ENCODE data around the gene UHMK1.

UHMK1 gene

GRCh38 chr1:162498496-162498810 lies 835 bp downstream of the UHMK1 start:
- TF ChIP-seq GATA2 (IDR thresholded peaks at IDR 0.05; ENCODE audit: low read depth, low read length): no peak
- no peak for TF ChIP-seq GATA3 (IDR thresholded peaks at IDR 0.05; ENCODE audit: low read depth, low read length)

GRCh38 chr1:162500805-162501204 lies 3.2 kb downstream of the UHMK1 start:
- TF ChIP-seq GATA2 (IDR thresholded peaks at IDR 0.05; ENCODE audit: low read depth, low read length) (no peak), GATA3 (IDR thresholded peaks at IDR 0.05; ENCODE audit: low read depth, low read length) (no peak)

GRCh38 chr1:162502077-162502476 lies 4.5 kb downstream of the UHMK1 start:
- no peak for TF ChIP-seq GATA2 (IDR thresholded peaks at IDR 0.05; ENCODE audit: low read depth, low read length)
- no peak for TF ChIP-seq GATA3 (IDR thresholded peaks at IDR 0.05; ENCODE audit: low read depth, low read length)

- TF ChIP-seq GATA3 (IDR thresholded peaks at IDR 0.05; ENCODE audit: low read depth, low read length) (no peak), GATA2 (IDR thresholded peaks at IDR 0.05; ENCODE audit: low read depth, low read length) (no peak)
These were observed 5.3 kb downstream of the UHMK1 start for GRCh38 chr1:162502928-162503327.

- no peak for TF ChIP-seq GATA3 (IDR thresholded peaks at IDR 0.05; ENCODE audit: low read depth, low read length)
- TF ChIP-seq GATA2 (IDR thresholded peaks at IDR 0.05; ENCODE audit: low read depth, low read length): no peak
These were observed 29.7 kb downstream of the UHMK1 start for GRCh38 chr1:162527314-162527713.

- TF ChIP-seq GATA2 (IDR thresholded peaks at IDR 0.05; ENCODE audit: low read depth, low read length) (no peak), GATA3 (IDR thresholded peaks at IDR 0.05; ENCODE audit: low read depth, low read length) (no peak)
These were observed 32.8 kb downstream of the UHMK1 start for GRCh38 chr1:162530307-162530987.

- TF ChIP-seq GATA2 (IDR thresholded peaks at IDR 0.05; ENCODE audit: low read depth, low read length) (no peak), GATA3 (IDR thresholded peaks at IDR 0.05; ENCODE audit: low read depth, low read length) (no peak)
These were observed 33.3 kb downstream of the UHMK1 start for GRCh38 chr1:162530988-162531319.

GRCh38 chr1:162535501-162535900 lies 37.9 kb downstream of the UHMK1 start:
- no peak for TF ChIP-seq GATA2 (IDR thresholded peaks at IDR 0.05; ENCODE audit: low read depth, low read length)
- TF ChIP-seq GATA3 (IDR thresholded peaks at IDR 0.05; ENCODE audit: low read depth, low read length): no peak

GRCh38 chr1:162536511-162536910 lies 38.9 kb downstream of the UHMK1 start:
- TF ChIP-seq GATA2 (IDR thresholded peaks at IDR 0.05; ENCODE audit: low read depth, low read length): no peak
- TF ChIP-seq GATA3 (IDR thresholded peaks at IDR 0.05; ENCODE audit: low read depth, low read length): no peak

GRCh38 chr1:162537216-162537615 lies 39.6 kb downstream of the UHMK1 start:
- TF ChIP-seq GATA2 (IDR thresholded peaks at IDR 0.05; ENCODE audit: low read depth, low read length): no peak
- no peak for TF ChIP-seq GATA3 (IDR thresholded peaks at IDR 0.05; ENCODE audit: low read depth, low read length)

- no peak for TF ChIP-seq GATA2 (IDR thresholded peaks at IDR 0.05; ENCODE audit: low read depth, low read length)
- TF ChIP-seq GATA3 (IDR thresholded peaks at IDR 0.05; ENCODE audit: low read depth, low read length): no peak
These were observed 41.3 kb downstream of the UHMK1 start for GRCh38 chr1:162538815-162539431.

GRCh38 chr1:162541619-162542141 lies 44.1 kb downstream of the UHMK1 start:
- no peak for TF ChIP-seq GATA2 (IDR thresholded peaks at IDR 0.05; ENCODE audit: low read depth, low read length)
- no peak for TF ChIP-seq GATA3 (IDR thresholded peaks at IDR 0.05; ENCODE audit: low read depth, low read length)

- TF ChIP-seq GATA2 (IDR thresholded peaks at IDR 0.05; ENCODE audit: low read depth, low read length) (no peak), GATA3 (IDR thresholded peaks at IDR 0.05; ENCODE audit: low read depth, low read length) (no peak)
These were observed 45.6 kb downstream of the UHMK1 start for GRCh38 chr1:162543228-162543627.

GRCh38 chr1:162548170-162548569 lies 50.6 kb downstream of the UHMK1 start:
- no peak for TF ChIP-seq GATA2 (IDR thresholded peaks at IDR 0.05; ENCODE audit: low read depth, low read length)
- no peak for TF ChIP-seq GATA3 (IDR thresholded peaks at IDR 0.05; ENCODE audit: low read depth, low read length)

- TF ChIP-seq GATA3 (IDR thresholded peaks at IDR 0.05; ENCODE audit: low read depth, low read length) (no peak), GATA2 (IDR thresholded peaks at IDR 0.05; ENCODE audit: low read depth, low read length) (no peak)
These were observed 51.4 kb downstream of the UHMK1 start for GRCh38 chr1:162549001-162549400.
